PC-9 (cell line): ENCODE measurements around the gene KCNT2. TPM values are rescaled to one million over a fixed set of nuclear protein-coding genes. Genes with fewer than 3 reads are reported as not detected.

Experiments
- BruUV-seq: library from RNA; stranded (reverse); fragments of 400-500 nt; replicated peaks from 2 replicates; lab custom pipeline; 2021; lab: Mats Ljungman, UMichigan
- CTCF ChIA-PET: fragments of 300-600 bp; sonication (Branson Sonifier 250); formaldehyde crosslinking; loops from one replicate; lab custom pipeline; 2022; ENCODE audit warnings: antibody characterized with exemption; lab: Charles Lee
- POLR2A ChIA-PET: fragments of 300-600 bp; sonication (Branson Sonifier 250); formaldehyde crosslinking; loops from one replicate; lab custom pipeline; 2022; ENCODE audit warnings: antibody characterized with exemption; ENCODE audit not compliant: unreplicated experiment; lab: Charles Lee
- DNase-seq, 2 experiments: peaks; one replicate each; pipeline versions ENCODE4 v3.0.0 to v3.0.0-alpha.2; 2015 to 2022; ENCODE audit warnings: mixed read lengths in 1 of 2
- H2AFZ ChIP-seq: fragments of 200-600 bp; sonication (generic); 2 replicates; pipeline ENCODE4 v1.8.1; 2017; ENCODE audit warnings: antibody characterized with exemption
- H3F3A ChIP-seq: fragments of 200-600 bp; sonication (generic); 2 replicates; pipeline ENCODE4 v1.8.1; 2017; ENCODE audit warnings: antibody characterized with exemption, mild to moderate bottlenecking, low read depth; ENCODE audit not compliant: insufficient read depth
- H3K27ac ChIP-seq: fragments of 200-600 bp; sonication (generic); 2 replicates; pipeline ENCODE4 v1.6.1; 2016; ENCODE audit warnings: mixed run types
- H3K27me3 ChIP-seq: fragments of 200-600 bp; sonication (generic); 2 replicates; pipeline ENCODE4 v1.6.1; 2016; ENCODE audit warnings: low read depth, mixed run types; ENCODE audit not compliant: insufficient read depth
- H3K36me3 ChIP-seq: fragments of 200-600 bp; sonication (generic); 2 replicates; pipeline ENCODE4 v1.6.1; 2016; ENCODE audit warnings: low read depth, mixed run types
- H3K4me1 ChIP-seq: fragments of 200-600 bp; sonication (generic); replicated peaks from 2 replicates; pipeline ENCODE4 v1.6.1; 2016; ENCODE audit warnings: mixed run types; ENCODE audit not compliant: insufficient read depth
- H3K4me2 ChIP-seq: fragments of 200-600 bp; sonication (generic); 2 replicates; pipeline ENCODE4 v1.6.1; 2017; ENCODE audit warnings: mixed run types
- H3K4me3 ChIP-seq: fragments of 200-600 bp; sonication (generic); 2 replicates; pipeline ENCODE4 v1.6.1; 2016; ENCODE audit warnings: mixed run types
- H3K79me2 ChIP-seq: fragments of 200-600 bp; sonication (generic); 2 replicates; pipeline ENCODE4 v1.6.1; 2017; ENCODE audit warnings: low read depth, mixed run types
- H3K9me2 ChIP-seq: fragments of 200-600 bp; sonication (generic); 2 replicates; pipeline ENCODE4 v1.8.1; 2017; ENCODE audit warnings: mild to moderate bottlenecking; ENCODE audit not compliant: insufficient read depth
- H3K9me3 ChIP-seq: fragments of 200-600 bp; sonication (generic); 2 replicates; pipeline ENCODE4 v1.8.1; 2016; ENCODE audit warnings: low read depth; ENCODE audit not compliant: insufficient read depth
- H4K20me1 ChIP-seq: fragments of 200-600 bp; sonication (generic); 2 replicates; pipeline ENCODE4 v1.8.1; 2017; ENCODE audit not compliant: insufficient read depth
- CTCF ChIP-seq: fragments of 200-600 bp; sonication (generic); conservative IDR thresholded peaks from 2 replicates; pipeline ENCODE4 v1.6.1; 2017; ENCODE audit warnings: mixed run types, antibody characterized with exemption, mild to moderate bottlenecking, moderate library complexity
- EZH2 ChIP-seq: fragments of 200-600 bp; sonication (generic); IDR thresholded peaks from 2 replicates; pipeline ENCODE4 v1.8.0; 2017; ENCODE audit warnings: antibody characterized with exemption, low read depth
- intact Hi-C: fragments of 100-400 bp; cut with micrococcal nuclease; formaldehyde crosslinking; loops from one replicate; pipeline ENCODE4 v1.10.0; 2022; ENCODE audit not compliant: unreplicated experiment
- total RNA-seq: library from RNA; stranded (reverse); gene quantifications from 2 replicates; pipeline ENCODE4 v1.2.3, GENCODE V29; 2021

The KCNT2 gene
- total RNA-seq, 1 experiment from 2014 or later = 0.90 TPM

- H3K27me3 ChIP-seq = no peaks in the 10 kb centered on the region
- no peak overlapping the region for H3K4me2 ChIP-seq
- no peak overlapping the region for H3K27ac ChIP-seq
- TF ChIP-seq EZH2 (no peak), CTCF (no peak)
- H4K20me1 ChIP-seq = no peaks in the 10 kb centered on the region
- DNase-seq = no peak
- peaks cover 6% of the 10 kb centered on the region; the same call in 1 of the 2 replicates for H3K9me2 ChIP-seq
- CTCF ChIA-PET = no interaction called here
- POLR2A ChIA-PET = no interaction called here
- BruUV-seq = no TSS peak
- no peaks in the 10 kb centered on the region for H3K9me3 ChIP-seq
- no peaks in the 10 kb centered on the region for H3K4me1 ChIP-seq
- no peaks in the 10 kb centered on the region for H3K79me2 ChIP-seq
- no peaks in the 10 kb centered on the region for H3F3A ChIP-seq
- H2AFZ ChIP-seq = no peak overlapping the region
- intact Hi-C loops = no loop called here
- H3K36me3 ChIP-seq = no peaks in the 10 kb centered on the region
- H3K4me3 ChIP-seq = no peak overlapping the region
Measured at GRCh38 chr1:196401891-196402290, 206.3 kb downstream of the KCNT2 start.

DNA sequence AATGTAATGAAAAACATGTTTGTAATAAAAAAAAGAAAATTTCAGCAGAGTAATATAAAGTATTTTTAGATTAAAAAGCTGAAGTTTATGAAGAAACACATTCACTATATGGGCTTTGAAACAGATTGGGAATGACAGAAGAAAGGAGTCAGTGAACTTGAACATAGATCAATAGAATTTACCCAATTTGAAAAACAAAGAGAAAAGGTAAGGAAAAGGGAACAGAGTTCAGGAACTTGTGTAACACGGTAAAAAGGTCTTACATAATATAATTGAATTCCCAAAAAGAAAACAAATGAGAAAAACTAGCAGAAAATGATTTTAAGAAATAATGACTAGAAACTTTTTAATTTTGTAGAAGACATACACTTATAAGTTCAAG lies 206.8 kb downstream of the KCNT2 start:
- POLR2A ChIA-PET = no interaction called here
- Histone ChIP-seq H3K9me3 (no peaks in the 10 kb centered on the region), H2AFZ (no peak overlapping the region; the same call in 1 of the 2 replicates), H3K27ac (no peak overlapping the region), H3K4me2 (no peak overlapping the region), H3K4me3 (no peak overlapping the region), H3K9me2 (peaks cover 6% of the 10 kb centered on the region; the same call in 1 of the 2 replicates), H3F3A (no peaks in the 10 kb centered on the region), H3K27me3 (no peaks in the 10 kb centered on the region), H3K4me1 (no peaks in the 10 kb centered on the region), H4K20me1 (no peaks in the 10 kb centered on the region), H3K79me2 (no peaks in the 10 kb centered on the region), H3K36me3 (no peaks in the 10 kb centered on the region)
- no peak for DNase-seq
- TF ChIP-seq EZH2 (no peak), CTCF (no peak)
- intact Hi-C loops = no loop called here
- CTCF ChIA-PET = no interaction called here
- BruUV-seq = no TSS peak

DNA sequence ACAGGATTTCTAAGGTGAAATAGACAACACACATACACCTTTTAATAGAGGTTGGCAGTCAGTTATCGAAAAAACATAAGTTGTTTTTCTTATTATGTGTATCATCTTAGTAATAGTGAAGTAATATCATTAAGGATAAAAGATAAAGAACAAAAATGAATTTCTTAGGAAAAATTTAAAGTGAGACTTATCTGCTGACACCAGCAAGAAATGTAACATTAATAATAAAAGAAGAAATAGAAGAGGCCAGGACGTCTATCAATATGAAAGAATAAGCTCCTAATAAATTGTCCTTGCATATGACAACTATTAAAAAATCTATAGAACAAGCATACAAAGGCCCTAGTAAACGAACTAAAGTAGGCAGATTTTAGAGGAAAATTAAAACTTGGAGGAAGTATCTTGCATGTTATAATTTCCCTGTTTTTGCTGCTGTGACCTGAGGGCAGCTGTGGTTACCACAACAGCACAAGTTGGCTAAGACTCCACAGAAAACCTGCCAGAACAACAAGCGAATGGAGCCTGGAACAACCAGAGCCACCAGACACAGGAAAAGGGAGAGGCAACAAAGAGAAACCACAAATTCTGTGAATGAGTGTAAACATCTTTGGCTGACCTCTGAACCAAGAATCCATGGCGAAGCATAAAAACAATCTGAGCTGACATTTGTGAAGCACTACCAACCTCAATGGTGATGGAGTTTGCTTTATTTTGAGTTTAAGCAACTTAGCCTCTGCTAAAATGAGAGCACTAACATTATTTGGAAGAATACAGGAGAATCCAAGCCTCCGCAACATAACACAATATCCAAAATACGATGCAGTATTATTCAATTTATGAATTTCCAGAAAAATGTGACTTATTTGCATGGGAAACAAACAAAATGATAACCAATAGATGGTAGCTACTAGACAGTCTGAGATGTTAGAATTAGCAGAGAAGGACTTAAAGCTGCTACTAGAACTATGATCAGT lies 207.5 kb downstream of the KCNT2 start:
- CTCF ChIA-PET = no interaction called here
- no peak overlapping the region for H3K4me3 ChIP-seq
- DNase-seq = peak in 1 of 2 experiments; percentile 48
- POLR2A ChIA-PET = interaction anchor here (0.6 kb wide), 1 partner anchor 823 kb away, joined by 3 read pairs; no protein-coding TSS in a partner anchor
- intact Hi-C loops = no loop called here
- no peaks in the 10 kb centered on the region for H4K20me1 ChIP-seq
- H3K27ac ChIP-seq = no peak overlapping the region
- H2AFZ ChIP-seq = no peak overlapping the region; the same call in 1 of the 2 replicates
- H3K36me3 ChIP-seq = no peaks in the 10 kb centered on the region
- no peaks in the 10 kb centered on the region for H3K27me3 ChIP-seq
- H3F3A ChIP-seq = no peaks in the 10 kb centered on the region
- no peaks in the 10 kb centered on the region for H3K4me1 ChIP-seq
- no peak for TF ChIP-seq EZH2
- TF ChIP-seq CTCF = no peak
- H3K79me2 ChIP-seq = no peaks in the 10 kb centered on the region
- 0 out of 2 replicates have a peak, but pooled peaks cover 1% of the 10 kb centered on the region for H3K9me2 ChIP-seq
- H3K9me3 ChIP-seq = no peaks in the 10 kb centered on the region
- BruUV-seq = no TSS peak
- H3K4me2 ChIP-seq = no peak overlapping the region
